Thoracic aorta (tissue), 2 donors: ENCODE data around the gene CADPS. TPM values are rescaled to one million over a fixed set of nuclear protein-coding genes. Genes with fewer than 3 reads are reported as not detected.

Experiments
- ATAC-seq: fragments of 150-250 bp; one replicate; pipeline ENCODE4 v1.8.0; 2017; ENCODE audit warnings: low read depth; ENCODE audit not compliant: insufficient number of reproducible peaks, low FRiP score
- DNase-seq: peaks from one replicate; pipeline ENCODE4 v3.0.0-alpha.2; 2020; ENCODE audit warnings: low spot score
- H3K27ac ChIP-seq, 2 donors: fragments of 200-600 bp; sonication (generic); 1 replicate in 1 of 2; 2 replicates in 1 of 2; pipeline ENCODE4 v1.5.1; 2016; ENCODE audit warnings: mild to moderate bottlenecking in 2 of 2, moderate library complexity in 2 of 2
- H3K27me3 ChIP-seq: fragments of 200-600 bp; sonication (generic); replicated peaks from 2 replicates; pipeline ENCODE4 v1.6.0; 2016; ENCODE audit warnings: mild to moderate bottlenecking; ENCODE audit not compliant: insufficient read depth
- H3K36me3 ChIP-seq: fragments of 200-600 bp; sonication (generic); one replicate; pipeline ENCODE4 v1.5.1; 2016
- H3K4me1 ChIP-seq, 2 donors: fragments of 200-600 bp; sonication (generic); 1 replicate in 1 of 2; 2 replicates in 1 of 2; pipeline versions ENCODE4 v1.5.1 to v1.6.0; 2016; ENCODE audit warnings: low read depth in 2 of 2, mild to moderate bottlenecking in 1 of 2; ENCODE audit not compliant: control insufficient read depth in 1 of 2
- H3K4me3 ChIP-seq: fragments of 200-600 bp; sonication (generic); 2 replicates; pipeline ENCODE4 v1.5.1; 2016; ENCODE audit warnings: mild to moderate bottlenecking
- H3K9me3 ChIP-seq: fragments of 200-600 bp; sonication (generic); 2 replicates; pipeline ENCODE4 v1.5.1; 2016
- total RNA-seq, 2 donors: library from RNA; depleted of rRNA; stranded (reverse); fragments of >200 nt; gene quantifications; one replicate each; pipeline versions ENCODE4 v1.1.0 to v1.2.3, GENCODE V29; 2016
- TF ChIP-seq, protein P1 (sequence below): fragments of 200-600 bp; sonication (generic); IDR thresholded peaks from one replicate; pipeline ENCODE4 v1.5.1; 2019; ENCODE audit warnings: antibody characterized with exemption

The CADPS gene
- total RNA-seq, 2 donors from 2014 or later = 0.14 to 7.2 TPM

DNA sequence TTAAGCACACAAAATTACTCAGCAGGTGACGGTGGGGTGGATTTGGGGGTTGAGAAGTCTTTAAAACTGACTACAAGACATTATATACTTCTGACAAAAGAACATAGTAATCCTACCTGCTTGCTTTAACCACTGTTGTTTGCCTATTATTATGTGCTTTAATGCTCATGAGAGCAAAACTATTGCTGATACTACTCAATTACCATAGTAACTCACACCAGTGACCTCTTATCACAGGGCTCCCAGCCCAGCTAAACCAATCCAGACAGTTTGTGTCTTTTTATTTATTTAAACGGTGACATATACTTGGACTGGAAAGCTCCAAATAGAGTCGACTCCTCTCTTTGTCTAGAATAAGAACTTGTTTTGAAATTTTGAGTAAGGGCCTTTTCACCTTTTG, 459.1 kb downstream of the CADPS start:
- Histone ChIP-seq H3K9me3 (no peaks in the 10 kb centered on the region), H3K36me3 (no peaks in the 10 kb centered on the region), H3K27me3 (no peaks in the 10 kb centered on the region), H3K4me1 (no peaks in the 10 kb centered on the region), H3K27ac (no peak overlapping the region), H3K4me3 (no peak overlapping the region)
- DNase-seq (no peak), ATAC-seq (no peak)
- TF ChIP-seq, protein P1, sequence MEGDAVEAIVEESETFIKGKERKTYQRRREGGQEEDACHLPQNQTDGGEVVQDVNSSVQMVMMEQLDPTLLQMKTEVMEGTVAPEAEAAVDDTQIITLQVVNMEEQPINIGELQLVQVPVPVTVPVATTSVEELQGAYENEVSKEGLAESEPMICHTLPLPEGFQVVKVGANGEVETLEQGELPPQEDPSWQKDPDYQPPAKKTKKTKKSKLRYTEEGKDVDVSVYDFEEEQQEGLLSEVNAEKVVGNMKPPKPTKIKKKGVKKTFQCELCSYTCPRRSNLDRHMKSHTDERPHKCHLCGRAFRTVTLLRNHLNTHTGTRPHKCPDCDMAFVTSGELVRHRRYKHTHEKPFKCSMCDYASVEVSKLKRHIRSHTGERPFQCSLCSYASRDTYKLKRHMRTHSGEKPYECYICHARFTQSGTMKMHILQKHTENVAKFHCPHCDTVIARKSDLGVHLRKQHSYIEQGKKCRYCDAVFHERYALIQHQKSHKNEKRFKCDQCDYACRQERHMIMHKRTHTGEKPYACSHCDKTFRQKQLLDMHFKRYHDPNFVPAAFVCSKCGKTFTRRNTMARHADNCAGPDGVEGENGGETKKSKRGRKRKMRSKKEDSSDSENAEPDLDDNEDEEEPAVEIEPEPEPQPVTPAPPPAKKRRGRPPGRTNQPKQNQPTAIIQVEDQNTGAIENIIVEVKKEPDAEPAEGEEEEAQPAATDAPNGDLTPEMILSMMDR = no peak

DNA sequence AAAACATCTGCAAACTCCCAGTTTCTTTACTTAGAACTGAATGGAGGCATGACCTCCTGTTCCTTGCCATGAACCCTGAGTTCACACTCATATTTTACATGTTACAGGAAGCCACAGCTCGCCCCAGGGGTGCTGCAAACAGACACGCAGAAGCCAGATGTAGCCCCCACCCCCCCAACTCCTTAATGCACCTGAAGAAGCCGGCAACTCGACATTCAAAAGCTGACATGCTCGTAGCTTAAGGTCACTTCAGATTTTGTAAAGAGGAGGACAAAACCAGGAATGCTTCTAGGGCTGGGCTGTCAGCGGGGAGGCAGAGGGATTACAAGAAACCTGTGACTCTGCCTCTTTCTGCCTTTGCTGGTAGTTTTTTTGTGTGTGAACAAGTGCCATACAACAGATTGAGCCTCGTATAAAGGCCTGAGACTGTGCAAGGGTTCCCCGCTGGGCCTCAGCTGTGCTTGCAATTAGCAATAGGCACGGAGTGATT, 459.9 kb downstream of the CADPS start:
- no peaks in the 10 kb centered on the region for H3K9me3 ChIP-seq
- H3K4me3 ChIP-seq = no peak overlapping the region
- H3K36me3 ChIP-seq = no peaks in the 10 kb centered on the region
- DNase-seq (no peak), ATAC-seq (no peak)
- no peaks in the 10 kb centered on the region for H3K27me3 ChIP-seq
- H3K27ac ChIP-seq = no peak overlapping the region
- TF ChIP-seq, protein P1 = no peak
- no peaks in the 10 kb centered on the region for H3K4me1 ChIP-seq

DNA sequence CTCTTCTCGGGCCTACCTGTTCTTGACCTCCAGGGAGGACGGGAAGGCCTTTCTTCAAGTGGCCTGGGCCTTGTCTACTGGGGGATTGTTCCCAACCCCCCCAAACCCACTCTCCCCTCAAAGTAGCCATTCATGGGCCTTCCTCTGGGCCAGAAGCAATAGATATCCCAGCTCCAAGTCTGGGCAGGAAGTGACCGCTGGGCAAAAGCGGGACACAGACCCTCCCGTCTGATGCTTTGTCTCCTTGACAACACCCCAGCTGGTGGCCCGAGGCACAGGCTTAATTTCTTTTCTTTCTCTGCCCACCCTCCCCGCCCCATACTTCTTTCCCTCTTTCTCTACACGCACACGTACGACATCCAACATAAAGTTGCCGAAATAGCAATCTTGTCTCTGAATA, 460.4 kb downstream of the CADPS start:
- Histone ChIP-seq H3K27me3 (no peaks in the 10 kb centered on the region), H3K4me3 (no peak overlapping the region), H3K9me3 (no peaks in the 10 kb centered on the region), H3K36me3 (no peaks in the 10 kb centered on the region), H3K4me1 (no peaks in the 10 kb centered on the region), H3K27ac (no peak overlapping the region)
- ATAC-seq (no peak), DNase-seq (no peak)
- TF ChIP-seq, protein P1 = no peak

DNA sequence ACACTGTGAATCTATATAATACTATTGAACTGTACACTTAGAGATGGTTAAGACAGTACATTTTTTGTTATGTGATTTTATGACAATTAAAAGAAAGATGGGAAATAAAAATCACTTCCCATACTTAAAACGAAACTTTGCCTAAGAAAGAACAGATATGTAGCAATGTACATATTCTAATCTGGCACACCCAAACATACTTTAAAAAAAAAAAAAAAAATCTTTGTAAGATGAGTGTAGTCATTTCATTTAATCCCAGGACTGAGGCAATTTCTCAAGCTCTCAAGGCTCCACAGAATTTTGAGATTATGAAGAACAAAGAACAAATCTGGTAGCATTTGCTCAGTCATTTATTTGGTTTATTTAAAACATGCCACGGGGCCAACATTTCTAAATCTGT, 461.5 kb downstream of the CADPS start:
- no peaks in the 10 kb centered on the region for H3K27me3 ChIP-seq
- no peaks in the 10 kb centered on the region for H3K36me3 ChIP-seq
- ATAC-seq = no peak
- no peak overlapping the region for H3K4me3 ChIP-seq
- no peaks in the 10 kb centered on the region for H3K9me3 ChIP-seq
- TF ChIP-seq, protein P1 = no peak
- H3K4me1 ChIP-seq = no peaks in the 10 kb centered on the region
- no peak for DNase-seq
- H3K27ac ChIP-seq = no peak overlapping the region

DNA sequence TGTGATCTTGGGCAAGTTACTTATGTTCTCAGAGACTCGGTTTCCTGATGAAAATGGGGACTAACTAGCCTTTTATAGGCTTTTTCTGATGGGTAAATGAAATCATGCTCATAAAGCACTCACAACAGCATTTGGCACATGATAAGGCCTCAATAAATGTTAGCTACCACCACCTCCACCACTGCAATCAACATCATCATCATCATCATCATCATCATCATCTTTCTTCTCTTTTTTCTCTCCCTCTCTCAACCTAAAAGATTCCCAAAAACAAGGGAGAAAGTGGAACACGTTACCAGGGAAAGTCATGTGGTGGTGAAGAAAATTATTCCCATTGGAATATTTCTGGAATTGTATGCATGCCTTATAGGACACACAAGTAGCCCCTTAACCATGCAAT, 468.3 kb downstream of the CADPS start:
- Histone ChIP-seq H3K36me3 (no peaks in the 10 kb centered on the region), H3K27me3 (no peaks in the 10 kb centered on the region), H3K9me3 (no peaks in the 10 kb centered on the region), H3K27ac (no peak overlapping the region), H3K4me3 (no peak overlapping the region), H3K4me1 (no peaks in the 10 kb centered on the region)
- ATAC-seq = no peak
- no peak for DNase-seq
- TF ChIP-seq, protein P1 = no peak
